Right renal pelvis (tissue), 4 donors: ENCODE data around the gene ADAM8. TPM values are rescaled to one million over a fixed set of nuclear protein-coding genes. Genes with fewer than 3 reads are reported as not detected.

ENCODE experiments used
- DNase-seq, 4 donors: peaks; one replicate each; pipeline ENCODE4 v3.0.0-alpha.2; 2013; ENCODE audit warnings: low read depth in 4 of 4, low spot score in 3 of 4, missing footprints in 1 of 4
- polyA plus RNA-seq, 4 donors: library from polyadenylated mRNA; unstranded; fragments of 120-200 nt; gene quantifications; one replicate each; pipeline ENCODE4 v1.2.1, GENCODE V29; 2013; ENCODE audit not compliant: insufficient read length in 4 of 4

The ADAM8 gene
- polyA plus RNA-seq, 4 donors = 2.2 to 2.7 (median 2.5) TPM

DNA sequence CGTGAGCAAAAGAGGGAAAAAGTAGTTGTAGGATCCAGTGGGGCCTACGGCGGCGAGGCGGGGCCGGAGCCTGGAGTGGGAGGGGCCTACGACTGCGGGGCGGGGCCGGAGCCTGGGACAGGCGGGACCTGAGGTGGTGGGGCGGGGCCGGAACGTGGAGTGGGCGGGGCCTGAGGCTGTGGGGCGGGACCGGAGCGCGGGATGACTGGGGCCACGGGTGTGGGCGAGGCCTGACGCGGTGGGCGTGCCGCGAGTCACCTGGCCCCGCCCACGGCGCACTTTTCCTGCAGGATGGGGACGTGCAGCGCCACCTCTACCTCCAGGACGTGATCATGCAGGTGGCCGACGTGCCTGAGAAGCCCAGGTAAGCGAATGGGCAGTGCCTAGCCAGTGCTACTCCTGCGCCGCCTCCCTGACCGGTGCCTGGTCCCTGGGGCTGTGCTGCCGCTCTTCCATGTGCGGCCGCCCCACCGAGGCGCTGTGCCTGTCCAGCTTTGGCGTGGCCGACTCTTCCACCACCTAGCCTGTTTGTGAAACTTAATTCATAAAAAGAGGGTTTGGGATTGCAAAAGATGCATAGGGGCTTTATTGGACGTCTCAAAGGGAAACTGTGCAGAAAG lies 32.5 kb upstream of the ADAM8 start:
- peak; percentile 58 to 82 (median 68) for DNase-seq

DNA sequence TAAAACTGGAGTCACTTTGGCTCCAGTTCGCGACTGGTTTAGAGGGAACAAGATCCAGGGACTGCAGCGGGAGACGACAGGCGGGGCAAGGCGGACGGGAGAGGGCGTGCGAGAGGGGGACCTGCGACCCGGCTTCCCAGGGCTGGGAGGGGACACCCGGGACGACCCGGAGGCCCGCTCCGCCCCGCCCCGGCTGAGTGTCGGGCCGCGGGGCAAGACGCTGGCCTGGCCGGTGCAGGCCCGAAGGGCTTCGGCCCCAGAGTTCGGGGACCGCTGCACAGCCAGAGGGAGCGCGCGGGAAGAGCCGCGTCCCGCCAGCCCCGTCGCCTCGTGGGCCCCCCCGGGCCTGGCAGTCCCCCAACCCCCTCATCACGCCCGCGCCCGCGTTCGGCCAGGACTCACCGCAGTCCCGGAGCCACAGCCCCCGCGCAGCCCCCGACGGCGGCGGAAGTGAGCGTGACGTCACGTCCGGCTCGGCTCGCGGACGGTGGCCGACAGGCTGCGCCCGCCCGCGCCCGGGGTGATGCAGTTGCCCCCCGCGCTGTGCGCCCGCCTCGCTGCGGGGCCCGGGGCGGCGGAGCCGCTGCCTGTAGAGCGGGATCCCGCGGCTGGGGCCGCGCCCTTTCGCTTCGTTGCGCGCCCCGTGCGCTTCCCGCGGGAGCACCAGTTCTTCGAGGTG lies 31.9 kb upstream of the ADAM8 start, which contains the start of the genes TUBGCP2 and ZNF511:
TUBGCP2 (minus strand) TSS at position 452 of the 679 bp plus-strand sequence. CDS start 5,931 bp downstream, outside the sequence.
ZNF511 (plus strand) TSS at position 494 of the 679 bp plus-strand sequence; CDS start at position 524, 30 bp downstream.
- DNase-seq = peak; percentile 61 to 84 (median 76)

DNA sequence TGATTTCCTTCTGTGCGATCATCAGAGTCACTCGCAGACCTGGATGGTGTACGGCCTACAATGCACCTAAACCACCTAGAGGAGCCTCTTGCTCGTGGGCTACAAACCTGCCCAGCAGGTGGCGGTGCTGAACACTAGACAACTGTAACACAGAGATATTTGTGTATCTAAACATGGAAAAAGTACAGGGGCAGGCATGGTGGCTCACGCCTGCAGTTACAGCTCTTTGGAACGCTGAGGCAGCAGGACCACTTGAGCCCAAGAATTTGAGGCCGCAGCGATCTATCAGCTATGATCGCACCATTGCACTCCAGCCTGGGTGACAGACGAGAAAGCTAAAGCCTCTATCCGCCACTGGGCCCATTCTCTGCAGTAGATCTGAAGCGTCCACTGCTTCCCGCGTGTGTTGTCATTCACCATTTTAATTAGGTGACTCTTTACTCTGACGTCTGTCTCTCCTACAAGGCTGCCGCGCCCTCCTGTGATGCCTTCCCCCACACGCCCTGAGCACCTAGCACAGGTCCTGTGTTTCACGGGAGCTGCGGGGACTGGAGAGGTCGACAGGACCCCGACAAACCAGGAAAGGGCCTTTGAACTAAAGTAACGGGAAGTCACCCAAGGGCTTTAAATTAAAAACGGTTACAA lies 31.2 kb upstream of the ADAM8 start:
- peak in 3 of 4 donors; percentile 63 to 69 (median 67) for DNase-seq

DNA sequence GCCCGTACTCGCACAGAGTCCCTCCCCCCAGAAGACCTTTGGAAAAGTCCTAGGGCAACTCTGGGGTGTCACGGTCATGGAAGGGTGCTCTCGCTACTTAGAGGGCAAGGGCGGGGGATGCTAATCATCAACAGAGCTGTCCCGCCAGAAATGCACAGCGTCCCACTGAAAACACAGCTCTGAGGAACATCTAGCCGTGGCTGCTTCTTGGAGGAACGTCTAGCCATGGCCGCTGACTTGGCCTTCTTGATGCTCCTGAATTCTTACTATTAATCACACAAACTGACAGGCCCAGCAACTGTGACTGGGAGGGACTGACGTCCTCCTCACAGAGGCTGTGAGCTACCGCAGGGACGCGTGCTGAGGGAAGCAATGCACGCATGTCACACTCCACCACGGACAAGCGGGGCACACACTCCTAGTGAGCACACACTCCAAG lies 30.3 kb upstream of the ADAM8 start:
- no peak for DNase-seq

DNA sequence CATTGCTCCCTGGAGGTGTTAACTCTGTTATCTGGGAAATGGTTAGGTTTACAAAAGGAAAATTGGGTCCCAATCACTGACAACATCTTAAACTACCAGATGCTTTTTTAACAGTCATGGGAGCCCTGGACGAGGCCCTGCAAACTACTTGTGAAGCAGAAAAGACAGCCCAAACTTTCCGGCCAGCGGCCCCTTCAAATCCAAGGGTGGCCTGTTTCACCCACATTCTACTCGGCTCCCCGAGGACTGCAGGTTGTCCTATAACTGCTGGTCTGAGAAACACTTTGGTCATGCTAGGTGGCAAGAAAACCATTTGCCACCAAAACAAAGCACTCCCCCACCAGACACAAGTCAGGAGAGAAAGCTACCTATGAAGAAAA lies 29.4 kb upstream of the ADAM8 start:
- no peak for DNase-seq

DNA sequence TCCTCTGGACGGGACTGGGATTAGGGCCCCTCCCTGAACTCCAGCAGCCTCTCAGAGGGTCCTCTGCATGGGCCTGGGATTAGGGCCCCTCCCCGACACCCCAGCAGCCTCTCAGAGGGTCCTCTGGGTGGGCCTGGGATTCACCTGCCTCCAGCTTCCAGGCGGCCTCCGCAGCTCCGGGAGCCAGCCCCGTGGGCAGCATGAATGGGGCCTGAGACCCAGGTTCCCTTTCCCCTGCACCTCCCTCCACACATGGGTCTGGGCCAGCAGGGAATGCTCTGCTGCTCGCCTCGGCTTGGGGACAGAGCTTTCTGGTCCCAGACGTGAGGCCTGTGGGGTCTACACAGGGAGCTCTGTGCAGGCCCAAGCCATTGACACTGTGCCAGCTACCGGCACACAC lies 26.5 kb upstream of the ADAM8 start:
- DNase-seq = no peak

DNA sequence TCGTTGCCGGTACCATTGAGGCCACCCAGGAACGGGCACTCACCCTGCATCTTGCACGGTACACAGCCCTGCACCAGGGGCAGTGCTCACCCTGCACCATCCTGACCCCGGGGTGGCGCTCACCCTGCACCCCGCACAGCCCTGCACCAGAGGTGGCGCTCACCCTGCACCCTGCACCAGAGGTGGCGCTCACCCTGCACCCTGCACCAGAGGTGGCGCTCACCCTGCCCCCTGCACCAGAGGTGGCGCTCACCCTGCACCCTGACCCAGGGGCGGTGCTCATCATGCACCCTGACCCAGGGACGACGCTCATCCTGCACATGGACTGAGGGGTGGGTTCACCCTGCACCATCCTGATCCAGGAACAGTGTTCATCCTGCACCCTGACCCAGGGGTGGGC lies 25.6 kb upstream of the ADAM8 start:
- no peak for DNase-seq

DNA sequence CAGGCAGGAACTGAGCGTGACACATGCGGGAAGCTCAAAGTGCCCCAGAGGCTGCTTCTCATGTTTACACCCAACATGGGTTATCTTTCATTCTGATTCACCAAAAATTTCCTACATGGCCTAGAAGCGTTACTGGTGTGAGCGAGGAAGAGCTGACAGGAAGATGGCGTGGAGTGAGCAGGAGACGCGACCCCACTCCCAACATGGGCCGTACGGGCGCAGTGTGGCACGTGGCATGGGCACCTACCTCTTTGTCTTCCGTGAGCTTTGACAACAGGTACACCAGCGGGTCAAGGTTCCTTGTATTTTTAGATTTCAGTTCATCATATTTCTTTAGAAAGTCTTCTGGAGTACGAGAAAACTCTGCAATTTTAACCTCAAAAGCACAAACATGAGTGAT lies 23.1 kb upstream of the ADAM8 start:
- DNase-seq = no peak

DNA sequence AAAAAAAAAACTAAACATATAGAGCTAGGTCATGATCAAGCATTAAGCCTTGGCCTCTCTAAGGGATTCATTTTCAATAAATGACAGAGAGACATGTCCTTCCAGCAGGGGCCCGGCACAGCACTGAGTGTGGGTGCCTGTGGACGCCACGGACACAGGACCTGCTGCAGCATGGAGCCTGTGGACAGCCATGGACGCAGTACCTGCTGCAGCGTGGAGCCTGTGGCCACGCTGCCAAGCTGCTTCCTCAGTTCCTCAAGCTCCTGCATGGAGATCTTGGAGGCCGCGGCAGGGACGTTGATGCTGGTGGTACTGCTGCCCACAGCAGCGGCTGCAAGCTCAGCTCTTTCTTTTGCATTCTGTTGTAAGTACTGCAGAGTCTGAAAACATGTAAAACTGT lies 22.6 kb upstream of the ADAM8 start:
- no peak for DNase-seq

DNA sequence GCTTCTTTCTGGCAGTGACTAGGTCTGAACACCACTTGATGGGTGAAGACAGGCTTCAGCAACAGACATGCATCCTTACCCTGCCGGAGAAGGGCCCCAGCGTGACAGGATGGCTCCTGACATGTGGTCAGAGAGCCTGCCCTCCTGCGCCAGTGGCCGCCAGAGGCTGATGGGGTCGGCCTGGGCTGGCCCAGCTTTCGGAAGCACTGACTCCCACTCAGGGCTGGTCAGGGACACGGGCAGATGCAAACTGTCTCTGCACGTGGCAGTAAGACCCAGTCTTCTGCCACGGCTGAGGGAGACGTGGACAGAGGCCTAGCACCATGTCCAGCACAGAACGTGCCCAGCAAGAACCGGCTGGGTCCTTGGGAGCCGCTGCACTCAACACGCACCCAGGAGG lies 21.8 kb upstream of the ADAM8 start:
- DNase-seq = no peak

DNA sequence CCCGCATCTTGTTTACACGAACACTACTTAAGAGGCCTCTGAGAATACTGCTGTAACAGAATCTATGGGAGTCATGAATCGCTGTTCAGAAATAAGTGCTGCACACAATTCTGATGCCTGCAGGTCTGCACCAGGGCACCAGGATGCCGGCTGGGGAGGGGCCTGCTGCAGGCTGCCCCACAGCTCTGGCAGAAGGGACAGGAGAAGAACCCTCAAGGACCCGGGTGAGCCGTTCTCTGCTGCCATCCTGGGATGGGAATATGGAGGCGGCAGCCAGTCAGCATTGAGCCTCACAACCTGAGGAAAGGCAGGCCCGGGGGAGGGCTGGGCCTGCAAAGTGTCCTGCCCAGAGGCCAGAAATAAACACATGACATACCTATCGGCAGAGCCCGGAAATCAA lies 20.8 kb upstream of the ADAM8 start:
- DNase-seq = no peak

DNA sequence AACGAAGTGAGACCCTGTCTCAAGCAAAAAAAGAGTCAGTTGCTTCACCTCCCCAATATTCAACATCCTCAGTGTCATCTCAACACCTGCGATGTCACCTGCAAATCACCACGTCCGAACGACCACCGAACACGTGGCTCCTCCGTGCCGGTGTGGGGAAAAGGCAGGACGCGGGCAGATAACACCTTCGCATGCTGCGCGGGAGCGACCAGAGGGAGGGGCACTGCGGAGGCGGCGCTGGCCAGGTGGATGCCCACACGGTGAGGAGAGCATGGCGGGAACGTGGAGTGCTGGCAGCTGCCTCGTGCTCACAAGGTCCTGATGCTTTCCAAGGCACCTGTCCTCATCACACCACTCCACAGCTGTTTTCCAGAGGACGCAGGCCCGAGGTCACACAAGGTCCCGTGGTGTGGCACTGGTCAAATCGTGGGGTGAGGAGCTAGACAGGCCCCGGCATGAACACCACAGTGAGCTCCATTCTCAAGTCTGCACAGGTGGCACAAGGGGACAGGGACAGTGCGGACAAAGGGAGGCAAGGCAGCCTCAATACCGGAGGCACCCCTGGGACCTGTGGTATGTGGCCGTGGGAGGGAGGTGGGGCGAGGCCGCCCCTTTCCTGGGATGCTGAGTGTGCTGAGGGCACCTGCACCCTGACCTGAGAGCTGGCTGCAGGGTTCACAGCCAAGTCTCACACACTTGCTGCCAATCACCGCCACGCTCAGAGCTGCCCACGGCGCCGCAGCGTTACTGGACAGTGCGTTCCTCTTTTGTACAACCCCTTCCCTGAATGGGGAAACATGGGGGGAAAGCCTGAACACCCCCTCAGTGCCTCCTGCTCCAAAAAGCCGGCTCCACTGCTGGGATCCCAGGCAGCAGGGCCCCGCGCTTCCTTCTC lies 19.0 kb upstream of the ADAM8 start:
- no peak for DNase-seq

DNA sequence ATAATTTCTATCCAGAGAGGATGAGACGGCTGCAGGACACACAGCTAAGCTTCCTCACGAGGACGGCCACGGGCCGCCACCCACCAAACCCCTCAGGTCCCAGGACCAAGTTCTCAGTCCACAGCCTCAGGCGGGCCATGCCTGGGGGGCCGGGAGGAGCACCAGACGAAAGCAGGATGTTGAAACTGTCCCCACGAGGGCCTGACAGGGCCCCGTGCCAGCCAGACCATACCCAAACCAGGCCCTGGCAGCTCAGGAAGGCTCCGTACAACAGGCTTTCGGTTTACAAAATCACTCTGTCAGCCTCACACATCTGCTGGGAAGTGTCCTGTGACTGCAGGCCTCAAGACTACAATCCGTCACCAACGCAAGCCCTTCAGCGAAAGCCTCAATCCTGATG lies 17.5 kb upstream of the ADAM8 start:
- no peak for DNase-seq

DNA sequence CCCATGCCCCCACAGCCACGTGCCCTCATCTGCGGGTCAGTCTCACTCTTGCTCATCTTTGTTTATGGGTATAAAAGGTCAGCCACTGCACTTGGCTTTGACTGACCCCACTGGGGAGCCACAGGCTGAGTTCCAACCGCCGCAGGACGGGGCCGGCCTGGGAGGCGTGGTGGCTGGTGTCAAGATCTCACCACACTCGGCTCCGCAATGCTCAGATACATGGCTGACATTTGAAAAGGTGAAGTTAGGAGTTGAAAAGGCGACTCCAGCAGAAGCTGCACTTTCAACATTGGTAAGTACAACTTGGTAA lies 17.1 kb upstream of the ADAM8 start:
- no peak for DNase-seq

DNA sequence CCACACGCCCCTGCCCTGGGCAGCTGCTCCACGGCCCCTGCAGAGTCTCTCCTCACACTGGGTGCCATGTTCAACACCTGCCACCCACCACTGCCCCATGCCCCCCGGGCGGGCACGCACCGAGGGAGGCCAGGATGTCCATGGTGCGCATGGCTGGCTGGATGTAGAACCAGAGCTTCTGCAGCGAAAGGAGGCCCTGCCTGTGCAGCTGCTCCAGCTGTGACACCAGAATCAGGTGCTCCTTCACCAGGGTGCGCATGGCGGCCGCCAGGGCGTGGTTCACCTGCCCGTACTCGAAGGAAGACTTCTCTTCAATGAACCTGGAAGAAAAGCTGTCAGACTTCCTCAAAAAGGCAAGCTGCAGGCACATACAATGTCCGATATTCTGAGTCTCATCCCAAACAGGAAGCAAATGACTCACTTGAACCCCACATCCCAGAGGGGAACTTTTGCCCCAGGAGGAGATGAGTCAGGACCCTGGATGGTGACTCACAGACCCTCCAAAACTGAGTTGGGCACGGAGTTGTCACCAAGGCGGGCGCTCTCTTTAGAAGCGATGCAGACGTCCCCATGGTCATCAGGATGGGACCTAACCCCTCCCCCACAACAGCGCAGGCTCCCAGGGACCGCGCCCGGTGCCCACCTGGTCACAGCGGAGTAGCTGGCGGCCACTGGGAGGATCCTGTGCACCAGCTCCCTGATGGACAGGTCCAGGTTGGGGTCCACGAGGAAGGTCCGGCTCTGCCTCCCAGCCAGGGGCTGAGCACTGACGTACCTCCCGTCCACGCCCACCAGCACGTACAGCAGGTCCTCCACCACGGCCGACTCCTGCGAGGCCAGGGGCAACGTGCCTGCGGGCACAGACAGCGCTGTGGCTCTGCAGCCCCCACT lies 16.5 kb upstream of the ADAM8 start:
- no peak for DNase-seq

DNA sequence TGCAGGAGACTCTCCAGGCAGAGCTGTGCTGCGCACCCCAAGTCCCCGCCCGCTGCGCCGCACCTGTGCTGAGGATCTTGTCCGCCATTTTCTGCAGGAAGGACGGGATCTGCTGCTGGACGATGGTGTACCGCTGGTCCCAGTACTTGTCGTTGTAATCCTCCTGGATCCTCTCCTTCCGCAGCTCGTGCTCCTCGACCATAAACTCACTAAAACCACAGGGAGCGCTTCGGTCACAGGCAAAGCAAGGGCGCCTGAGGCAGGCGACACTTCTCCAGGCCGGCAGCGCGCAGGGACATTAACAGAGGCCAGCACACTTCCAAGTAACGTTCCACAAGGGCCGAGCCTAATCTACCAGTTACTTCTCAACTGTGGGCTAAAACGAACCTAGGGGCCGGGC lies 13.1 kb upstream of the ADAM8 start:
- DNase-seq = no peak

DNA sequence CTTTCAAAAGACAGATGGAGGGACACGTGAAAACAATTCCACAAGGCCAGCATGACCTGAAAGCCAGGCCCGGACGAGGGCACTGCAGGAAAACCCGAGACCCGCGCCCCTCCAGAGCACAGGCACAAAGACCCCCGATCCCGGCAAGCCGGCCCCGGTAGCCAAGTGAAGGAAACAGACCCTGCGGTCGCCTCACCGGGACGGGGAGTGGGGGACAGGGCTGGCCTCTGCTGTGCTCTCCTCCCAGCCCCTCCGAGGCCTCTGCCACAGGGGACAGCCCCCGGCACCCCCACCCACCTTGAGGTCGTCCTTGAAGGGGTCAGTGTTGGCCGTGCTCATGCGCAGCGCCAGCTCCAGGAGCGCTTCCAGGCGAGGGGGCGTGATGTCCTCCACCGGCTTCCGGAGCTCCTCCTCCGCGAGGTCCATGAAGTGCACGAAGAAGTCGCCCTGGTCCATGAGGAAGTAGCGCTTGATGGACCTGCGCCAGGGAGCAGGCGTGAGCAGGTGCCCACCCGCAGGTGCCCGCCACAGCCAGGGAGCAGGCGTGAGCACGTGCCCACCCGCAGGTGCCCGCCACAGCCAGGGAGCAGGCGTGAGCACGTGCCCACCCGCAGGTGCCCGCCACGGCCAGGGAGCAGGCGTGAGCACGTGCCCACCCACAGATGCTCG lies 11.3 kb upstream of the ADAM8 start:
- no peak for DNase-seq

DNA sequence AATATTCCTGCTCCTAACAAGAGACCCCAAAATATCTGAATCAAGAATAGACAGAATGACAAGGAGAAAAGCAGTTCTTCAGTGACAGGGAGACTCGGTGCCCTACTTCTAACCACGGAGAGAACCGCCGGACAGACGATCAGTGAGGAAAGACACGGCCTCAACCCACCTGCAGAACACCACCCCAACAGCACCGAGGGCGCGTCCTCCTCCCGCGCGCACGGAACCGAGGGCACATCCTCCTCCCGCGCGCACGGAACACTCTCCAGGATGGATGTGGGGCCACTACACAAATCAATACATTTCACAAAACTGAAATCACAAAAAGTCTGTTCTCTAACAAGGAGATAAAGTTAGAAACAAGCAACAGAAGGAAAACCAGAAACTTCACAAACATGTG lies 9.7 kb upstream of the ADAM8 start:
- DNase-seq = no peak

DNA sequence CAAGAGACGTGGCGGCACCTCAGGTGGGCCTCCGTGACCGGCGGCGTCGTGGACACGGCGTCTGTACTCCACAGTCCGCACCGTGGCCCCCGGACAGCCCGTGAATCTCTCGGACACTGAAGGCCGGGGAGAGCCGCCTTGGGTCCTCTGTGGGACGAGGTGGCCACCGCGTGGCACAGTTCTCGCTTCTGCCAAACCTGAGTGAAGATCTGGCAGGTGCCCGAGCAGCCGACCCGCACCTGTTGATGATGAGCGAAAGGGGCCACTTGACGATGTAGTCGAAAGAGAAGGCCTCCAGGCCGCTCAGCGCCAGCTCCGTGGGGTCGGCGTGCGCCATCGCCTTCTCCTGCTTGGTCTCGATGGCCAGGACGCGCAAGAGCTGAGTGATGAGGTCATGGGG lies 8.5 kb upstream of the ADAM8 start:
- no peak for DNase-seq
